NCI-H1436 treated with DMSO at 0.1 percent for 48 hours (cell line): ENCODE data around the gene CC2D1A.
"Not testable (repeated sequence)": the region's sequence is repeated elsewhere in the genome, so short reads cannot be mapped to it uniquely, and the experiment has no call there.

ENCODE experiments used
- DNase-seq: peaks from one replicate; lab custom pipeline; 2025; lab: John Stamatoyannopoulos, UW

Gene CC2D1A

GRCh38 chr19:13908674-13909073, 2.7 kb downstream of the CC2D1A start:
- no peak for DNase-seq

DNA sequence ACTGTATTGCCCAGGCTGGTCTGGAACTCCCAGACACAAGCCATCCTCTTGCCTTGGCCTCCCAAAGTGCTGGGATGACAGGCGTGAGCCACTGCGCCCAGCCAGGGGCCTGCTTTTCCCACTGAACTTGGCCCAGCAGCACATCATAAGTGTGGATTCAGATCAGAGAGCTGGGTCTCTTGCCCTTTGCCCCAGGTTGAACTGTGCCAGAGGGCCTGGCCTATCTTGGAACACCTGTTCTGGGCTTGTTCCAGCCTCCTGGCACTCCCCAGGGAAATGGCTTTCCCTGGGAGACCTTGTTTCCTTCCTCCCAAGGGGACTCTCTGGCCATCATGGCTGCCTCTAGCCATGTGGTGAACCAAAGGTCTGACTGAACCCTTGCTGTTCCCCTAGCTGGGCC, 3.4 kb downstream of the CC2D1A start:
- DNase-seq, result no peak

DNA sequence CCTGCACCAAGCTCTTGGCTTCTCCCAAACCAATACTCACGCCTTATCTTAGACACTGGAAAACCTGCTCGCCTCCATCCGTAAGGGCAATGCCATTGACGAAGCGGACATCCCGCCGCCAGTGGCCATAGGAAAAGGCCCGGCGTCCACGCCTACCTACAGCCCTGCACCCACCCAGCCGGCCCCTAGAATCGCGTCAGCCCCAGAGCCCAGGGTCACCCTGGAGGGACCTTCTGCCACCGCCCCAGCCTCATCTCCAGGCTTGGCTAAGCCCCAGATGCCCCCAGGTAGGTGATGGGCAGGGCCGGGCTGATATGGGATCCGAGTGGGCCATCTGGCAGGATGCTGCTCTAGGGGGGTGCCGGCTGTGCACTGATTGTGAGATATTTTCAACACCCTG, 7.4 kb downstream of the CC2D1A start:
- DNase-seq, result no peak

GRCh38 chr19:13914777-13915176, 8.8 kb downstream of the CC2D1A start:
- DNase-seq, result no peak

GRCh38 chr19:13917888-13918406, 11.9 kb downstream of the CC2D1A start:
- no peak for DNase-seq

DNA sequence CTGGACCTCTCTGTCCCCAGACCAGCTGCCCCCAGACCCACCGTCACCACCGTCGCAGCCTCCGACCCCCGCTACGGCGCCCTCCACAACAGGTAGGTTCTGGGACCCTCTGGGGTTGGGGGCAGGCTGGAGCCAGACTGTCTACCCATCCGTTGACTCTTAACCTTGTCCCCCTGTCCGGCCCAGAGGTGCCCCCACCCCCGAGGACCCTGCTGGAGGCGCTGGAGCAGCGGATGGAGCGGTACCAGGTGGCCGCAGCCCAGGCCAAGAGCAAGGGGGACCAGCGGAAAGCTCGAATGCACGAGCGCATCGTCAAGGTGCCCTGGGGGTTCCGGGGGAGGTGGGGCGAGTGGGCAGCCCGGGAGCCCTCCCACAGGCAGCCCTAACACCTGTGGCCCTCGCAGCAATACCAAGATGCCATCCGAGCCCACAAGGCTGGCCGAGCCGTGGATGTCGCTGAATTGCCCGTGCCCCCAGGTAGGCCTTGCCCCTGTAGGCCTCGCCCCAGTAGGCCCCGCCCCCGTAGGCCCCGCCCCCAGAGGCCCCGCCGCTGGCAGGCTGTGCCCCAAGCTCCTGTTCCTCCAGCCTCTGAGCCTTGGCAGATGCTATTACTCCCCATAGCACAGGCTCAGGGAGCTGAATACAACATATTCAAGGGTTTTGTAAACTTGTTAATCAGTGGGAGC, 12.9 kb downstream of the CC2D1A start:
- DNase-seq, result no peak

- DNase-seq, result no peak
These were observed 14.5 kb downstream of the CC2D1A start for GRCh38 chr19:13920524-13920923.

GRCh38 chr19:13920940-13921747, 15.1 kb downstream of the CC2D1A start:
- DNase-seq, result no peak

DNA sequence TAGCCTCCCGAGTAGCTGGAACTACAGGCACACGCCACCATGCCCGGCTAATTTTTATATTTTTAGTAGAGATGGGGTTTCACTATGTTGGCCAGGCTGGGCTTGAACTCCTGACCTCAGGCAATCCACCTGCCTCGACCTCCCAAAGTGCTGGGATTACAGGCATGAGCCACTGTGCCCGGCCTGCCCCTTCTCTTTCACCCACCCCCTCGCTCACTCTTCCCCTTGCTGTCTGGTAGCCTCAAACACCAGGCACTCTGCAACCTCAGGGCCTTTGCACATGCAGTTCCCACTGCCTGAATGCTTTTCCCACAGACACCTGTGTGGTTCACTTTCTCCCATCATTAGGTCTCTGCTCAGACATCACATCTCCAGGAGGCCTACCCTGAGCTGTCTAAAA, 16.1 kb downstream of the CC2D1A start:
- not testable (repeated sequence) for DNase-seq

DNA sequence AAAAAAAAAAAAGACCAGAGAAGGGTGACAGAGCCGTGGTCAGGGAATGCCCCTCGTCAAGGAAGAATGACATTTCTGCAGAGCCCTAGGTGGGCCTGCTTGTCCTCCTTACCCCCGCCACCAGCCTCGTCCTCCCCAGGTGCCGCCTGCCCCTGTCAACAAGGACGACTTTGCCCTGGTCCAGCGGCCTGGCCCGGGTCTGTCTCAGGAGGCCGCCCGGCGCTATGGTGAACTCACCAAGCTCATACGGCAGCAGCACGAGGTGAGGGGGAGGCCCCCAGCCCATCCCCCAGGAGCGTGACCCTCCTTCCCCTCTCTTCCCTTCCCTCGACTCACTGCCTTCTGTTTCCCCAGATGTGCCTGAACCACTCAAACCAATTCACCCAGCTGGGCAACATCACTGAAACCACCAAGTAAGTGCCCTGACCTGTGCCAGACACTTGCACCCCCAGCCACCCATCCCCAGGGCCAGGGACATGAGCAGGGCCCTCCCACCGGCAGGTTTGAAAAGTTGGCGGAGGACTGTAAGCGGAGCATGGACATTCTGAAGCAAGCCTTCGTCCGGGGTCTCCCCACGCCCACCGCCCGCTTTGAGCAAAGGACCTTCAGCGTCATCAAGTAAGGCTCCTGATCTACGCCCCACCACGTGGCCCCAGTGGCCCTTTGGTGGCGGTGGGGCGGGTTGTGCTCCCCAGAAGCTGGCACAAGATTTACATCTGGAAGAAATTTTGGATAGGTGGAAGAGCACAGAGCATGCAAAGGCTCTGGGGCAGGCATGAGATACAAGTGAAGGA, 17.4 kb downstream of the CC2D1A start:
- no peak for DNase-seq

GRCh38 chr19:13926010-13926409, 20.0 kb downstream of the CC2D1A start:
- DNase-seq, result no peak

GRCh38 chr19:13926715-13927114, 20.7 kb downstream of the CC2D1A start:
- DNase-seq, result no peak

- DNase-seq, result no peak
These were observed 23.3 kb downstream of the CC2D1A start for GRCh38 chr19:13929340-13929739.

DNA sequence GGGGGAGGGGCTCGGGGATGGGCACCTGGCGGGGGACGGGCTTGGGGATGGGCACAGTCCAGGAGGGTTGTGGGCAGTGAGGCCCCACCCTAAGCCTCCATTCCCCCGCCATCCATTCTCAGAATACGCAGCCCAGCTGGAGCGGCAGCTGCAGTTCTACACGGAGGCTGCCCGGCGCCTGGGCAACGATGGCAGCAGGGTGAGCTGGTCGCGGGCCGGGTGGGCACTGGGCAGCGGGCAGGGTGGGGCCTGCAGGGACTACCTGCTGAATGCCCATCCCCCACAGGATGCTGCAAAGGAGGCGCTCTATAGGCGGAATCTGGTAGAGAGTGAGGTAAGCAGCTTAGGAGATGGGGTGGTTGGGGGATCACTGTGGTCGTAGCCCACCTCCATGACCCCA, 24.0 kb downstream of the CC2D1A start:
- DNase-seq, result no peak

DNA sequence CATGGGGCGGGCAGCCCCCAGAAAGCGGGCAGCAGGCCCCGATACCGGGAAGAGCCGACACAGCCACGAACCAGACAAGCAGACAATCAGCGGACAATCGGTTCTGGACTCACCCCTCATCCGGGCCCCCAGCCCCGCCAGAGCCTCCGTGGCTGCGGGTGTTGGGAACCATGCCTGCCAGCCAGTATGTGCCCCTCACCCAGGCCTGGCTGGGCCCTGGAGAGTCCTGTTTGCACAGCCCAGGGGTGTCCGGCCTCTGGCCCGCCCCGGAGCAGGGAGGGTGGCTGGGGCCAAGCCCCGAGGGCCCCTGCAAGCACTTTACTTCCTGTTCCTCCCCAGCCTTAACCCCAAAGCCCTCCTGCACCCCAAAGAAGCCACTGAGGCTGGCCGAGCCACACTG, 24.4 kb downstream of the CC2D1A start:
- no peak for DNase-seq

DNA sequence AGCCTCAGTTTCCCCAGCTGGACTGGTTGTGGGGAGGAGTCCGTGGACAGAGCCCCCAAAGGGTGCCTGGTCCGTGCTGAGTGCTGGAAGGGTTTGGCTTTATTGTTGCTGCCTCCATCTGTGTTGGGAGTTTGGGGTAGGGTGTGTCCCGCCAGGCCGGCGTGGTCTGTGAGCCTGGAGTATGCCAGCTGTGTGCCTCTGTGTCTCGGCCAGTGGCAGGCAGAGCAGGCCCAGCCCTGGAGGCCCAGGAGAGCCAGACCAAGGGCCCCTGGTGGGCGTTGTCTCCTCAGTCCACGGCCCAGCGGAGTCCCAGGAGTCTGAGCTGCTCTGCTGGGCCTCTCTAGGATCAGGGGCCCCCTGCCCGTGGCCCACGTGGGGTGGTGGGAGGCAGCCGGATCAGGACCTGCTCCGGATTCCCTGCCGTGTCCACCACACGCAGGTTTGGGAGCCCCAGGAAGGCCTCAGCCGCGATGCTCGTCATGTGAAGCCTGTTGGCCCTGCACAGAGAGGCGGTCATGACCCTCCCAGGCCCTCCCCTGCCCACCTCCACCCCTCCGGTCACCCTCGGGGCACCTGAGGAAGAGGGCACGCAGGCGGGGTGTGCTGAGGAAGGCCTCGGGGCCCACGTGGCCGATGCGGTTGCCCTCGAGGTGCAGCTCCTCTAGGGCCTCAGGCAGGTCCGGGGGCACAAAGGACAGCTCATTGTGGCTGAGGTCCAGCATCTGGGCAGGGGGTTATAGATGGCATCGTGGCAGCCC, 25.6 kb downstream of the CC2D1A start:
- no peak for DNase-seq

DNA sequence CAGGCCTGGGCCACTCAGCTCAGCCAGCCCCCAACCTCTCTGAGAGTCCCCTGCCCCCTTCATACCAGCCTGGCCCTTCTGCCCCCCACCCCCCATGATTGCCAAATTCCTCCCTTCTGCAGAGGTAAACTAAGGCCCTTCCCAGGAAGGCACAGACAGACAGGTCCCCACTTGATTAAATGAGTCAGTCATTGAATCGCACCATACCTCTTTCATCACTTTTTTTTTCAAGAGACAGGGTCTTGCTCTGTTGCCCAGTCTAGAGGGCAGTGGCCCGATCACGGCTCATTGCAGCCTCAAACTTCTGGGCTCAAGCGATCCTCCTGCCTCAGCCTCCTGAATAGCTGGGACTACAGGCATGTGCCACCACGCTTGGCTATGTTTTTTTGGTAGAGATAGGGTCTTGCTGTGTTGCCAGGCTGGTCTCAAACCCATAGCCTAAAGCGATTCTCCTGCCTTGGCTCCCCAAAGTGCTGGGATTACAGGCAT, 26.2 kb downstream of the CC2D1A start:
- DNase-seq, result no peak

GRCh38 chr19:13932911-13933393, 27.0 kb downstream of the CC2D1A start:
- DNase-seq, result no peak

DNA sequence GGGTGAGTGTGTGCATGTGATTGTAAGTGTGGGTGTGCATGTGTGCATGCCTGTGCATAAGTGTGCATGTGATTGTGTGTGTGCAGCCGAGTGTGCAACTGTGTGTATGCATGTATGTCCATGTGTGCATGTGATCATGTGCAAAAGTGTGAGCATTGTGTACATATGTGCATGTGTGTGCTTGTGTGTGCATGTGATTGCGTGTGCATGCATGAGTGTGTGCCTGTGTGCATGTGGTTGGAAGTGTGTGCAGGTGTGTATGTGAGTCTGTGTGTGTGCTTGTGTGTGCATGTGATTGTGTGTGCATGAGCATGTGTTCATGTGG, 28.7 kb downstream of the CC2D1A start:
- no peak for DNase-seq

DNA sequence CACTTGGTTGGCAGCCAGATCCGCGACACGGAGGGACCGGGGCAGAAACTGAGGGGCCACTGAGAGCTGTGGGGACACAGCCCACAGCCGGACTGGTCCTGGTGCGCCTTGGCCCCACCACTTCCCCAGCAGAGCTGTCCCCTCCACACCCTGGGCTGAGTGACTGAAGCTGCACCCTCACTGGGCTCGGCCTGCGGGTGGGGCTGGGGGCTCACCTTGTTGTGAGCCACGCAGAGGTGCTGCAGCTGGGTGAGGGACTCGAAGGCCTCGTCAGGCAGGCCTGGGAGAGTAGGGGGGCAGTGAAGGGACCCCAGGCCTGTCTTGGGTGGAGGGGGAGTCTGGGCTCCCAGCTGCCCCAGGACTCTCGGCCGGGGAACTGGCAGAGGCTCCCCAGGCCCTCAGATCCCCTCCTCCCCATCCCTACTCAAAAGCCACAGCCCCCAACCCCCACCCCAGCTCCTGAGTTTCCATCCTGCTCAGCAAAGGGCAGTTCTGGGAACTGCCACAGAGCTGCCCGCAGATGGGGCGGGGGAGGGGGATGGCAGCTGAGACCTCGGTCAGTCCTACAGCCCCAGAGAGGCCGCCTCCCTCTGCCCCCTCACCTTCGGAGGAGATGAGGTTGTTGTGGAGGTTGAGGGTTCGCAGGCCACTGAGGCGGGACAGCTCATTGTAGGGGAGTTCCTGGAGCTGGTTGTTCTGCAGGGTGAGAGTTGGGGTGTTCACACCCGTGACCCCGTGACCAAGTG, 29.9 kb downstream of the CC2D1A start:
- DNase-seq, result no peak
